T-helper 1 cell treated with Interleukin-12 subunit alpha and Interleukin-12 subunit beta and Interleukin-4 antibody, amounts not matched to agents 30 ng/mL and 1 ng/mL, for 36 hours (primary cell): ENCODE data around the gene WDR53. TPM values are rescaled to one million over a fixed set of nuclear protein-coding genes. Genes with fewer than 3 reads are reported as not detected.
"Not testable (repeated sequence)": the region's sequence is repeated elsewhere in the genome, so short reads cannot be mapped to it uniquely, and the experiment has no call there.

Source experiments
- intact Hi-C: fragments of 100-400 bp; cut with micrococcal nuclease; formaldehyde crosslinking; loops from one replicate; pipeline ENCODE4 v1.15.1; 2024
- total RNA-seq: library from RNA; stranded (reverse); gene quantifications from 2 replicates; pipeline ENCODE4 v1.2.3, GENCODE V29; 2022

WDR53 gene
- total RNA-seq, 1 donor from 2014 or later: 19.5 TPM

GRCh38 chr3:196519718-196520082 lies 48.7 kb downstream of the WDR53 start:
- intact Hi-C loops: loop anchor here (1.0 to 5.0 kb wide), 4 partner anchors 17 to 442 kb away; partner anchors contain the start of gene DYNLT2B

- intact Hi-C loops: loop anchor here (1.0 to 5.0 kb wide), 4 partner anchors 17 to 442 kb away; partner anchors contain the start of gene DYNLT2B
Observed at GRCh38 chr3:196518966-196519717, 49.2 kb downstream of the WDR53 start.

DNA sequence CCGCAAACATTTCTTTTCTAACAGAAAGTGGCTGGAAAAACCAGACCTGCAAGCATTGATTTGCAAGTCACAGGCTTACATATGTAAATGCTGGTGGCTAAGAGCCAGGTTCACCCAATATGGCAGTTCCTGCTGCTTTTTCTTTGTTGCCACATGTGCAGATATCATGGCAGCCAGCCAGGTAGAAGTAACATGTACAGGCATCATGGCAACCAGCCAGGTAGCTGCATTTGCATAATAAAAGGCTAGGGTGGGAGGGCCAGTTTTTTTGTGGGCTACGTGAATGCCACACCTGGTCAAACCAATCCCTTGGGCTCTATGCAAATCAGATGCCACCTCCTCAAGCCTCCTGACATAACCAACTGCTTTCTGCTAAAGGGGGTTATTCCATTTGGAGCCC lies 50.4 kb downstream of the WDR53 start:
- intact Hi-C loops: loop anchor here (5.0 kb wide), 2 partner anchors 201 to 441 kb away; partner anchors contain the start of gene DYNLT2B

GRCh38 chr3:196517162-196517800 lies 51.1 kb downstream of the WDR53 start:
- intact Hi-C loops: loop anchor here (5.0 kb wide), 2 partner anchors 200 to 440 kb away; partner anchors contain the start of gene DYNLT2B

GRCh38 chr3:196514913-196515621 lies 53.3 kb downstream of the WDR53 start, which contains the start of gene SMCO1:
SMCO1 (minus strand) TSS chr3:196515346; CDS start chr3:196515209, 137 bp downstream.
- intact Hi-C loops: loop anchor here (5.0 kb wide), 2 partner anchors 198 to 438 kb away; partner anchors contain the start of gene DYNLT2B

- intact Hi-C loops: no loop called here
Observed at GRCh38 chr3:196514350-196514716, 54.0 kb downstream of the WDR53 start.

GRCh38 chr3:196513697-196514349 lies 54.5 kb downstream of the WDR53 start:
- intact Hi-C loops: no loop called here

DNA sequence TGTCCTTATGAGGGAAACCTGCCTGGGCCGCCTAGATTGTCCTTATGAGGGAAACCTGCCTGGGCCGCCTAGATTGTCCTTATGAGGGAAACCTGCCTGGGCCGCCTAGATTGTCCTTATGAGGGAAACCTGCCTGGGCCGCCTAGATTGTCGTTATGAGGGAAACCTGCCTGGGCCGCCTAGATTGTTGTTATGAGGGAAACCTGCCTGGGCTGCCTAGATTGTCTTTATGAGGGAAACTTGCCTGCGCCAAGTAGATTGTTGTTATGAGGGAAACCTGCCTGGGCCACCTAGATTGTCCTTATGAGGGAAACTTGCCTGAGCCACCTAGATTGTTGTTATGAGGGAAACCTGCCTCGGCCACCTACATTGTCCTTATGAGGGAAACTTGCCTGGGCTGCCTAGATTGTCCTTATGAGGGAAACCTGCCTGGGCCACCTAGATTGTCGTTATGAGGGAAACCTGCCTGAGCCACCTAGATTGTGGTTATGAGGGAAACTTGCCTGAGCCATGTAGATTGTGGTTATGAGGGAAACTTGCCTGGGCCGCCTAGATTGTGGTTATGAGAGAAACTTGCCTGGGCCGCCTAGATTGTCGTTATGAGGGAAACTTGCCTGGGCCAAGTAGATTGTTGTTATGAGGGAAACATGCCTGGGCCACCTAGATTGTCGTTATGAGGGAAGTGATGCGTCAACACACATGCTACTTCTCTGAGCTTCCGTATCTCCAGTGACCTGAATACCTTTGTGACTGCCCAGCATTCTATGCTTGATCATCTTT lies 56.5 kb downstream of the WDR53 start:
- intact Hi-C loops: not testable (repeated sequence)

DNA sequence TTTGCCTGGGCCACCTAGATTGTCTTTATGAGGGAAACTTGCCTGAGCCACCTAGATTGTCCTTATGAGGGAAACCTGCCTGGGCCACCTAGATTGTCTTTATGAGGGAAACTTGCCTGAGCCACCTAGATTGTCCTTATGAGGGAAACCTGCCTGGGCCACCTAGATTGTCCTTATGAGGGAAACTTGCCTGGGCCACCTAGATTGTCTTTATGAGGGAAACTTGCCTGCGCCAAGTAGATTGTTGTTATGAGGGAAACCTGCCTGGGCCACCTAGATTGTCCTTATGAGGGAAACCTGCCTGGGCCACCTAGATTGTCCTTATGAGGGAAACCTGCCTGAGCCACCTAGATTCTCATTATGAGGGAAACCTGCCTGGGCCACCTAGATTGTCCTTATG lies 57.2 kb downstream of the WDR53 start:
- intact Hi-C loops: not testable (repeated sequence)

DNA sequence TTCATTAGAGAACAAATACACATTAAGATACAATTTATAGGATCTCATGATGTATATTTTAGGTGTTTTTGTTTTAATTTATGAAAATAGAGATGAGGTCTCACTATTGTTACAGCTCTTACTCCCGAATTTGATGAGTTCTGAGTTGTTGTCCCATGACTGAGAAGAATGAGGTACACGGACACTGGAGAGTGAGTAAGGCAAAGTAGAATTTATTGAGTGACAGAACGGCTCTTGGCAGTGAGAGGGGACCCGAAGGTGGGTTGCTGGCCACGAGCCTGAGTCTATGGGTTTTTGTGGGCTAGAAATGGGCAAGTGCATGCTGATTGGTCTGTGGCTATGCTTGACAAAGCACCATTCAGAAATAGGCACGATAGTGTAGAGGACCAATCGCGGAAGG lies 61.7 kb downstream of the WDR53 start:
- intact Hi-C loops: no loop called here

DNA sequence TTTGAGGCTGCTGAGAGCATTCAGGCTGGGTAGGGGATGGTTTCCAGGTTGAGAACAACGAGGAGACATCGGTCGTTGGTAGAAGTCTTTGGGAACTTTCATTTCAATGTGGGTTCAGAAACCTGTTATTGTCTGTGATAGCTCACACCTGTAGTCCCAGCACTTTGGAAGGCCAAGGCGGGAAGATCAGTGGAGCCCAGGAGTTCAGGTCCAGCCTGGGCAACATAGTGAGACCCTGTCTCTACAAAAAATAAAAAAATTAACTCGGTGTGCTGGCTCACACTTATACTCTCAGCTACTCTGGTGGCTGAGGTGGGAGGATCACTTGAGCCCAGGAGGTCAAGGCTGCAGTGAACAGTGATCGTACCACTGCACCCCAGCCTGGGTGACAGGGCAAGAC lies 63.8 kb downstream of the WDR53 start:
- intact Hi-C loops: loop anchor here (5.0 kb wide), 1 partner anchor 597 kb away; the partner anchor contains the start of gene TNK2

Other genes starting within 250 kb of the WDR53 start
- gene TM4SF19, start 230.2 kb downstream of the WDR53 start, total RNA-seq: not detected in 2 replicates
- gene UBXN7, start 136.1 kb downstream of the WDR53 start, total RNA-seq: 45.3 and 47.7 TPM in 2 replicates
- gene RNF168, start 64.8 kb downstream of the WDR53 start, total RNA-seq: 31.1 and 32.2 TPM in 2 replicates
- gene SMCO1, start 53.2 kb downstream of the WDR53 start, total RNA-seq: not detected in 2 replicates
- gene FBXO45, start 106 bp upstream of the WDR53 start, total RNA-seq: 17.5 and 17.8 TPM in 2 replicates
- gene NRROS, start 71.1 kb upstream of the WDR53 start, total RNA-seq: 33.1 and 34.7 TPM in 2 replicates
- gene CEP19, start 143.7 kb upstream of the WDR53 start, total RNA-seq: 5.3 and 5.5 TPM in 2 replicates
- gene PIGX, start 143.8 kb upstream of the WDR53 start, total RNA-seq: 67.2 and 67.5 TPM in 2 replicates
- gene PAK2, start 171.3 kb upstream of the WDR53 start, total RNA-seq: 93.9 and 97.7 TPM in 2 replicates